Activated effector memory CD4-positive, alpha-beta T cell treated with anti-CD3 and anti-CD28 coated beads, Interleukin-2, amount 50 U/mL, for 16 hours (primary cell): Measurements from ENCODE around the gene DAB2IP.
"Not testable (repeated sequence)": the region's sequence is repeated elsewhere in the genome, so short reads cannot be mapped to it uniquely, and the experiment has no call there.

ENCODE experiments used
- DNase-seq: peaks from one replicate; pipeline ENCODE4 v3.0.0-alpha.2; 2020

DAB2IP gene

DNA sequence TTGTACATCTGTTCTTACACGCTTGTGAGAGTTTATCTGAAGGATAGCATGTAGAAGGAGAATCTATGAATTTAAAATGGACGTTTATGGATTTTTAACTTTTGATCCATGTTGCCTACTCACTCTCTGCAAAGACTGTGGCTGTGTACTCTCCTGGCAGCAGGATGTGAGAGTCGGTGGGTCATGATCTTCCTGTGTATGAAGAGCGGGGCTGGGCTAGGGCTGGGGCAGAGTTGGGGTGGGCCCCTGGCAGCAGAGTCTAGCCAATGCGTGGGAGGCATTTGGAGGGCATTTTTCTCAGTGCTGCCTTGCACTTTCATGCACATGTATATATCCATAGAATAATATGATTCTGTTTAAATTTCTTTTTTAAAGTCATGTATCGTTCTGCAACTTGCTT is 24.0 kb upstream of the DAB2IP start:
- DNase-seq = no peak

GRCh38 chr9:121628401-121628800 is 23.0 kb upstream of the DAB2IP start:
- DNase-seq = no peak

GRCh38 chr9:121631115-121631514 is 20.3 kb upstream of the DAB2IP start:
- DNase-seq = no peak

GRCh38 chr9:121631978-121632418 is 19.4 kb upstream of the DAB2IP start:
- no peak for DNase-seq

DNA sequence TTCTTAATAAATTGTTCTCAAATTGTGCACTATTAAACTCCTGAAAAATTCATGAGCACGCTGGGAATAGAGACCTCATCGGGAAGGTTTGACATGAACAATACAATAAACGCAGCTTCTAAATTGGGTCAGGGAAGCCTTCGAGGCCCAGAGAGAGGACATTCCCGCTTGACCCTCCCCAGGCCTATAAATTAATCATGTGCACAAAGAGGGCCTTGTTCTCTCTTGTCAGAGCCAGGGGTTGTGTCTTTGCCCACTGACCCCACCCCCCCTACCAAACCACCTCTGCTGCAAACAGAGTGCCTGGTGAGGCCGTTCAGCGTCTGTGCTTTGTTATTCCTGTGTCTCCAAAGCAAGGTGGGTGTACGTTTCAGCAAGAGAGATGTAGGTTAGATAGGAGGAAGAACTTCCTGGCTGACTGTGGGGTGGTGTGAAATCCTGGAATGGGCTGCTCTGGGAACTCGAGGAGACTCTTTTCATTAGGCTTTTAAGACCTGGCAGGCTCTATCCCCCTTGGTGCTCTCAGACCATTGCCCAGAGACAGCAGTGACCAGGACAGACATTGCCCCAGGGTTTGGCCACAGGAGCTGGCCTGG is 18.2 kb upstream of the DAB2IP start:
- no peak for DNase-seq

DNA sequence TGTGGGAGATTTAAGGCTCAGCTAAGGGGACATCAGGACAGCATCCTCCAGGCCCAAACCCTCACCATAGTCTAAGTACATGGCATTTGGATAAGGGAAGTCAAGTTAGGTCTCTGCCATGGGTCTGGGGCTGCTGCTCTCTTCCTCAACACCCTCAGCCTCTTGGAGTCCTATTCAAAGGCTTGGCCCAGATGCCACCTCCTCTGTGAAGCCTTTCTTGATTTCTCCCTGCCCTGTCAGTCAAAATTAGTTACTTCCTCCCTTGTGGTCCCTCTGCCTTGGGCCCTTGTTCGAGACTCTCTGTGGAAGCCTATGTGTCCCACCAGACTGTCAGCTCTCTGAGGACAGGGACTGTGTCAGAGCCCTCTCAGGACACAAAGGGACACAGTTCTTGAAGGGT is 17.7 kb upstream of the DAB2IP start:
- no peak for DNase-seq

GRCh38 chr9:121634329-121635261 is 16.8 kb upstream of the DAB2IP start:
- DNase-seq = no peak

DNA sequence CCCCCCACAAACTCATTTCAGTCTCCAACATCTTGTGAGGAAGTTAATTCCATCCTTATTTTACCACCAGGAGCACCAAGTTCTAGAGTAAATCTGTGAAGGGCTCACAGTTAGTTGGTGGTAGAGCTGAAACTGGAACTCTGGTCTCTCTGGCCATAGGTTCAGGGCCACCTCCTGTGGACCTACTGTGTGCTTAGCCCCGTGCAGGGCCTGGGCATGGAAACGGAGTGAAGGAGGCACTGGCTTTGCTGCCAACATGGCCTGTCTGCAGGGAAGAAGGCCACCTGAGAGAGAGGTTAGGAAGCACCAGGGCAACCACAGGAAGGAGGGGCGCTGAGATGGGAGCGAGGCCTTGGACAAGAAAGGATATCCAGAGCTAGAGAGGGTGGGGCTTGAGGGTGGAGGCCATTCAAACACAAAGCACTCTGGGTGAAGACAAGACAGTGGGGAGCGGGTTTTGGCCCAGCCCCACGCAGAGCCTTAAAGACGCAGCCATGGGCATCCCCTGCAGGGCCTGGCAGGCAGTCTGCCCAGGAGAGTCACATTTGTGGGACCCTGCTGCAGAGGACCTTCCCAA is 16.0 kb upstream of the DAB2IP start:
- DNase-seq = no peak

DNA sequence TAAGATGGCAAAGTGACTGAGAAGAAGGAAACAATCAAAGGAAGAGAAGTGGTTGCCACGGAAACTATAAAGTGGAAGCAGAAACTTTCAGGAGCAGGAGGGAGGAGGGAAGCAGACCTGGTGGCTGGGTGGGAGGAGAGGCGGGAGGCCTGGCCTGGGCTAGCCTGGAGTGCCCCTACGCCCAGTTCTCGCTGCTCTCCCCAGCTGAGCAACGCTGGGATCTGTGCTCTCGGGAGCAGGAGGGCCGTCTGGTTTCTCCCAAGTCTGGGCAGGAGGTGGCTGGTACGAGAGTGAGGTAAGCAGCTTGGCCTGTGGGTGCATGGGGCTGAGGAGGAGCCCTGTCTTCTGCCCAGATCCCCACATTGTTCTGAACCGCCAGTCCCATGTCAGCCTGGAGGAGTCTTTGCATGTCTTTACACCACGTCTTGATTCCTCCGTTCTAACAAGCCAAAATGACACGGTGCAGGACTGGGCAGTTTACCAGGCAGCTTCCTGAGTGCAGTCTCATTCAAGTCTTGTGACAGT is 15.0 kb upstream of the DAB2IP start:
- DNase-seq = no peak

- no peak for DNase-seq
Observed at GRCh38 chr9:121636978-121637712, 14.3 kb upstream of the DAB2IP start.

- DNase-seq = no peak
Observed at GRCh38 chr9:121637713-121638220, 13.7 kb upstream of the DAB2IP start.

- DNase-seq = no peak
Observed at GRCh38 chr9:121638399-121638798, 13.0 kb upstream of the DAB2IP start.

DNA sequence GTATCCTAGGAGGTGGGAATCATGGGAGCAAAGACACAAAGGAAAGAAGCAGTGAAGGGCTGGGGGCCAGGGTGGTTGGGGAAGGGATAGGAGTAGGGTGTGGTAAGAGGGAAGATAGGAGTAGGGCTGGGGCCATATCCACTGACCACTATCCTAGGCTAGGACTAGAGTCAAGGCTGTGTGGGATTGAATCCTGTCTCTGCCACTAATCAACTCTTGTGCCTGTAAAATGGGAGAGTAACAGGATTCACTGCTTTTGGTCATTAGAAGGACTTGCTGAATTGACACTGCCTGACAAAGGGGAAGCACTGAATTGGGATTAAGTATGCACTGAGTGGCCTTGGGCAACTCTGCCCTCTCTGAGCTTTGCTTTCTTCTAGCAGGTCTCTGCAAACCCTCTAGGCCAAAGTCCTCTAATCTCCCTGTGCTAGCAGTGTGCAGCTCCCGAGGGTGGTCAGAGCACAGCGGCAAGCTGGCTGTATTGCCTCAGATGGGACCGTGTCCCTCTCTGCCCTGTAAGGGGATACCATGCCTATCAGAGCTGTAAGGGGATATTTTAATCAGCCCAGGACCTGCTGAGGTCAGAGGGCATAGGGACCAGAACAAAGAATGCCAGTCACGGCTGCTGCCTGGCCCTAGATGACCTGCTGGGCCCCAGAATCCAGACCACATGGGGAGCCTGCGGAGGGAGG is 12.4 kb upstream of the DAB2IP start:
- DNase-seq = no peak

DNA sequence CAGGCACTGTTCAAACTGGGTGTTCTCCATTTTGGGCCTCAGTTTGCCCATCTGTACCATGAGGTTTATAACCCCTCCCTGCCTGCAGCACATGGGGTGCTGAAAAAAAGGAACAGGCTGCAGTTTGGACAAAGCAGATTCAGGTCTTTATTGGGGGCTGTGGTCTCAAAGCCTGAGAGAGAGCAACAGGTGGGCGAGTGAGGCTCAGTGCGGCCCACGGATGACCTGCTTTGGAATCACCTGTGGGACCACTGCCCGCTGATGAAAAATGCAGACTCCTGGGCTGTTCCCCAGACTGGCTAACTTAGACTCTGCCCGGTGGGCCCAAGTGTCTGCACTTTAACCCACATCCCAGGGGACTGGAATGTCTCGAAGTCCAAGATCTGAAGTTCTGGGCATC is 11.8 kb upstream of the DAB2IP start:
- no peak for DNase-seq

DNA sequence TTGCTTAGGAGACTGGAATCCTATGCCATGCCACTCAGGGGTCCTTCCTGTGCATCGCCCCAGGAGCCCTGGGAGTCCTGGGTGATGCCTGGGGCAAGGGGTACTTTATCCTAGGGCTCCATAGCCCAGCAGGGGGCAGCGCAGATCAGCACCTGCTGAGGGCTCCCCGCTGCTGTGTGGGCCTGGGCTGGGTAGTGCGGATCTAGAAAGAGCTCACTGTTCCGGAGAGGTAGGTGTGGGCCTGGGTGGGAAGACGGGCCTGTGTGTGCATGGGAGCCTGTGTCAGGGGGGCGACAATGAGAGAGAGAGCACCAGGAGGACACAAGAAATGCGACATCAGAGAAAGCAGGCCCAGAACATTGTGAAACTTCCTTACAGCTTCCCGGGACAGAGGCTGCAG is 11.4 kb upstream of the DAB2IP start:
- DNase-seq = peak; percentile 64

DNA sequence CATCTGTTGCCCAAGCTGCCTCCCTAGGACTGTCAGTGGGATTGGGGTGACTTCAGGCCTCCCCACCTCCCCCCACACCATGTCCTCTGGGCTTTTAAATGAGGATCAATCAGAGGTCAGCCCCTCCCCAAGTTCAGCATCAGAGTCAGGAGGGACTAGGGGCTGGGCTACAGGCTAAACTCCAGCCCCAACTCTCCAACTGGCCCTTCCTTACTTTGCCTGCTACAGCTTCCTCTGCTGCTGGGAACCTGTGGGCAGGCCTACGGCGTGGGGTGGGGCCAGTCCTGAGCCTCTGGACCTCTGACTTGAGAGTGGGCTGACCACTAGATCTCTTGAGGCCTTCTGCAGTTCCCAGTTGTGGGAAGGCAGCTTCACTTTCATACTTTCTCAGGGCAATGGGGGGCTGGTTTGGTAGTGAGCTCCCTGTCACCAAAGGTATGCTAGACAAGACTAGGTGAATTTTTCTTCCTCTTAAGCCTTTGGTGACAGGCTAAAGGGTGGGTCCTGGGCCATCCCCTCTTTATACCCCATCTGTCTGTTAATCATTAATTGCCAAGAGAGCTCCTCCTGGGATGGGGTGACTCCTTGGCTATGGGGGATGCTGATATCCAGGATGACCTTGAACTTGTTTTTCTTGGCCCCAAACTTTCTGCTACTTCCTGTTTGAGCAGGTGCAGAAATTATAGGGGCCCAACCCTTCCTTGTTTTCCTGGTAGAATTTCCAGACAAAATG is 10.8 kb upstream of the DAB2IP start:
- DNase-seq = no peak

GRCh38 chr9:121641224-121641611 is 10.2 kb upstream of the DAB2IP start:
- DNase-seq = no peak

DNA sequence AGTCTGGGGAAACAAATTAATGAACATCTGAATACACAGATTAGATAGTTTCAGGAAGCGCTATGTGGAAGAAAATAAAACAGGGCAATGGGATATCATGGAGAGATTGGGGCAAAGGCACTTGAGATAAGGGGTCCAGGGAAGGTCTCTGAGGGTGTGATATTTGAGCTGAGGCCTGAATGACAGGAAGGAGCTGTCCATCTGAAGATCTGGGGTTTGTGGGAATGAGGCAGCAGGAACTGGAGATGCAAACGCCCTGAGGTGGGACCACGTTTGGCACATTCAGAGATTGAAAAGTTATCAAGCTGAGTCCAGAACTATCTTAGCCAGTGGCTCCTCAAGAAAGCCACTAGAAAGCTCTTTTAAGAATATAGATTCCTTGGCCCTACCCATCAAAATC is 8.7 kb upstream of the DAB2IP start:
- DNase-seq = no peak

- no peak for DNase-seq
Observed at GRCh38 chr9:121643473-121643872, 8.0 kb upstream of the DAB2IP start.

- DNase-seq = not testable (repeated sequence)
Observed at GRCh38 chr9:121644040-121644439, 7.4 kb upstream of the DAB2IP start.

- DNase-seq = no peak
Observed at GRCh38 chr9:121645003-121645402, 6.4 kb upstream of the DAB2IP start.
